ENCODE results near the gene TRAF4. TPM values are rescaled to one million over a fixed set of nuclear protein-coding genes. Genes with fewer than 3 reads are reported as not detected.

Gene TRAF4
- total RNA-seq, 1 donor = 47.0 TPM

DNA sequence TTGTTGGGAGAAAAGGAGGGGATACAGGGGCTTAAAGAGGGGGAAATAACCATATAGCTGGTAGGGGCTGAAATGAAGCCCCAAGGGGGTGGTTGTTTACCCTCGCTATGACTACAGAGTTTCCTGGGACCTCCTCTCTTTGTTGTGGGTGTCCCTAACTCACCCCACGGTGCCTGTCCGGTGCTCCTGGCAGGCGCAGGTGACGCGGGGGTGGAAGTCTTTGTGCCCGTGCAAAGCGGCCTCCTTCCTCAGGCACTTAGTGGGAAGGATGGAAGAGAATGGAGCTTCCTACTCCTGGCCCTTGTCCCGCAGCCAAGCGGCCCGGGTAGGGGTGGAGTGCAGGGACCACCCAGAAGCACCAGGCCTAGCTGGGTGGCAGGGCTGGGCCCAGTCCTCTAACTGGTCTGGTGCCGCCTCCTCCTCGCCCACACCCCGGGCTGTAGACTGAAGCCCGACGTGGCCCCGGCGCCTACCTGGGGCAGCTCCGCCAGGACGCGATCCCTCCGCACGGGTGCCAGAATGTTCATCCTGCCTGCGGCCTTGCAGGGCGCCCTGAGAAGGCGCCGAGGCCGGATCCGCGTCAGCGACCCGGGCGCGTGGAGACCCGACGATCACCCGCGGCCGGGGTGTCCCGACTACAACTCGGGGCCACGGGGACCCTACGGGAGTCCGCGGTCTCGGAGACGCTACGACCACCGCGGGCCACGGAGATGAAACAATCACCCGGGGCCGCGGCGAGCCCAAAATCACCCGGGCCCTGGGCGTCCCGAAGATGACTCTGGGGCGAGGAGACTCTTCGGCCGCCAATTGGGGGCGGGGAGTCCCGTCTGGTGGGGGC is 26.9 kb upstream of the TRAF4 start:
- Histone ChIP-seq H4K20me1 (ENCODE audit: insufficient read depth, low read length) (peaks cover 46% of the 10 kb centered on the region), H3K4me3 (ENCODE audit: insufficient read depth, low read length) (peak overlapping the region; percentile 91), H3K9me3 (ENCODE audit: low read depth, low read length) (no peaks in the 10 kb centered on the region), H3K27me3 (ENCODE audit: insufficient read depth, low read length) (no peaks in the 10 kb centered on the region), H3K36me3 (ENCODE audit: insufficient read depth, low read length) (peaks cover 48% of the 10 kb centered on the region), H3K4me2 (ENCODE audit: insufficient read depth, low read length) (peak overlapping the region; percentile 87), H3K27ac (ENCODE audit: low read depth, low read length) (peak overlapping the region; percentile 73), H3K4me1 (ENCODE audit: insufficient read depth, low read length) (peaks cover 46% of the 10 kb centered on the region), H2AFZ (ENCODE audit: low read length) (peak overlapping the region; percentile 20), H3K79me2 (ENCODE audit: insufficient read depth, low read length) (peaks cover 47% of the 10 kb centered on the region)
- DNase-seq (ENCODE audit: insufficient read length, low spot score, missing footprints) = peak; percentile 86
- TF ChIP-seq CTCF (IDR thresholded peaks at IDR 0.05; ENCODE audit: extremely low read depth, low read depth, low read length) = no peak

DNA sequence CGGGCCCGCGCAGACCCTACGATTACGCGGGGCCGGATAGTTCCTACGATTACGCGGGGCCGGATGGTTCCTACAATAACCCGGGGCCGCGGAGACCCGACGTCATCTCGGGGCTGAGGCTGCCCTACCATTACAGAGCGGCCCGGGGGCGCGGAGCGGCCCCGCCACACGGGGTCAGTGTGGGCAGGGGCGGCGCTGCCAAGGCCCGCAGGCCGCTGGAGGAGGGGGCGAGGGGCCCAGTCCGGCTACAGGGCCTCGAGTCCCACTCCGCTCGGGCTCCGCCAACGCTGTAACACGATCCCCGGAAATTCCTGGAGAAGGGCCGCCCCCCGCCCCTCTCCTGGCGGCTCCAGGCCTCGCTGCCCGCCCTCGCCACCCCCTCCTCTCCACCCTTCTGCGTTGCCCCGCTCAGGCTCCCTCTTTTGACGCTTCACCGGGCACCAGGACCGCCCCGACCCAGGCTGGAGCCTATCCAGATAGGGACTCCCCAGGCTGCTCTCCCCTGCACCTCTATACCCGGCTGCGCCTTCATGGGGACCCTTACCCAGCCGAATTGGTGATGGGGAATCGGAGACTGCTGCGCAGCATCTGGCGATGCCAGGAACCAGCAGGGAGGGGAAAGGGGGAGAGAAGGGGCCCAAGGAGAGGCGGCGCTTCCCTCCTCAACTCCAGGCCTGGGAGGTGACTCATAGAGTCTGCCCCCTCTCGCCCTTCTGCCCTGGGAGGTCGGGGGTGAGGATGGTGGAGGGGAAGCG is 26.1 kb upstream of the TRAF4 start, which contains the start of gene RAB34:
TSS of gene RAB34 (minus strand) at position 291 of the 755 bp plus-strand sequence. CDS start 602 bp downstream, outside the sequence.
- peaks cover 47% of the 10 kb centered on the region for H3K4me1 ChIP-seq (ENCODE audit: insufficient read depth, low read length)
- peaks cover 50% of the 10 kb centered on the region for H3K36me3 ChIP-seq (ENCODE audit: insufficient read depth, low read length)
- peak within 1 kb of the TSS; percentile 87 for H3K4me2 ChIP-seq (ENCODE audit: insufficient read depth, low read length)
- peaks cover 48% of the 10 kb centered on the region for H4K20me1 ChIP-seq (ENCODE audit: insufficient read depth, low read length)
- H3K27ac ChIP-seq (ENCODE audit: low read depth, low read length) = peak within 1 kb of the TSS; percentile 73
- H3K27me3 ChIP-seq (ENCODE audit: insufficient read depth, low read length) = no peaks in the 10 kb centered on the region
- DNase-seq (ENCODE audit: insufficient read length, low spot score, missing footprints) = peak; percentile 96
- peaks cover 55% of the 10 kb centered on the region for H3K79me2 ChIP-seq (ENCODE audit: insufficient read depth, low read length)
- peak; percentile 36 for TF ChIP-seq CTCF (IDR thresholded peaks at IDR 0.05; ENCODE audit: extremely low read depth, low read depth, low read length)
- H3K9me3 ChIP-seq (ENCODE audit: low read depth, low read length) = no peaks in the 10 kb centered on the region
- peak within 1 kb of the TSS; percentile 91 for H3K4me3 ChIP-seq (ENCODE audit: insufficient read depth, low read length)
- peak within 1 kb of the TSS; percentile 87 for H2AFZ ChIP-seq (ENCODE audit: low read length)

DNA sequence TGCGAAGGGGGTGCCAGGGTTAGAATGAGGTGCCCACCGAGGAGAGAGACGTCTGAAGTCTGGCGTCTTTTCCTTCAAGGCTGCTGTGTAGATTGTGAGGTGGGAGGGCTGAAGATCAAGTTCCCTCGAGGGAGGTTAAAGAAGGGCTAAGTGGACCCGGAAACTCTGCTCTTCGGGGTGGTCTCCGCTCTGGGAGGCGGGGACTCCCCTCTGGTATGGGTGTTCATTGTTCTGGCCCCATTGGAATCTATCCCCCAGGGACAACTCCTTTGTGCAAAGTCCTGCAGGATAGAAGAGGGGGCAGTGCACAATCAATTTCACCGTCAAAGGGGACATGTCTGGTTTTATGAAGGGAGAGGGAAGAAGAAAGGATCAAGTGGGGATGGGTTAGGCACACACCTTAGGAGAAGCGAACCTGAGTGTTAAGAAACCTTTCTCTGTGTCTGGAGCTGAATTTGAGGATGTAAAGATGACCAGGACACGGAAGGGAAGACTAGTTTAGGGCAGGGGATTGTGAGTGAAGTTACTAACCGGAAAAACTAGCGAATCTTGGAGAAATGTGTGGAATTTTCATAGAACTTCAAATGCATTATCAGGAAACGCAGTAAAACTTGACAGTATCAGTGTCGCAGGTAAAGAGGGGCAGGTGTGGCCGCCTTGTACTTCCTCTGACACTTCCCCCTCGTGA is 25.3 kb upstream of the TRAF4 start:
- TF ChIP-seq CTCF (IDR thresholded peaks at IDR 0.05; ENCODE audit: extremely low read depth, low read depth, low read length) = no peak
- no peaks in the 10 kb centered on the region for H3K9me3 ChIP-seq (ENCODE audit: low read depth, low read length)
- H3K27me3 ChIP-seq (ENCODE audit: insufficient read depth, low read length) = no peaks in the 10 kb centered on the region
- peaks cover 60% of the 10 kb centered on the region for H3K79me2 ChIP-seq (ENCODE audit: insufficient read depth, low read length)
- peak overlapping the region; percentile 87 for H3K4me2 ChIP-seq (ENCODE audit: insufficient read depth, low read length)
- peak overlapping the region; percentile 91 for H3K4me3 ChIP-seq (ENCODE audit: insufficient read depth, low read length)
- H3K36me3 ChIP-seq (ENCODE audit: insufficient read depth, low read length) = peaks cover 53% of the 10 kb centered on the region
- peak overlapping the region; percentile 87 for H2AFZ ChIP-seq (ENCODE audit: low read length)
- H3K4me1 ChIP-seq (ENCODE audit: insufficient read depth, low read length) = peaks cover 47% of the 10 kb centered on the region
- peaks cover 48% of the 10 kb centered on the region for H4K20me1 ChIP-seq (ENCODE audit: insufficient read depth, low read length)
- DNase-seq (ENCODE audit: insufficient read length, low spot score, missing footprints) = peak; percentile 27
- H3K27ac ChIP-seq (ENCODE audit: low read depth, low read length) = peak overlapping the region; percentile 73
